Left lung (tissue), 10 donors: Measurements from ENCODE around the gene CHRNB4. TPM values are rescaled to one million over a fixed set of nuclear protein-coding genes. Genes with fewer than 3 reads are reported as not detected.

ENCODE experiments used
- ATAC-seq: fragments of 200-7000 bp; cut with Tn5 transposase; one replicate; pipeline ENCODE4 v1.9.1; 2020; ENCODE audit warnings: moderate library complexity
- DNase-seq, 4 donors: peaks; one replicate each; pipeline ENCODE4 v3.0.0-alpha.2; 2013 to 2020
- H3K27ac ChIP-seq, 2 donors: fragments of 200-600 bp; sonication (generic) in 1 of 2; one replicate each; pipeline versions ENCODE4 v1.5.0 to v1.8.0; 2020 to 2021
- H3K27me3 ChIP-seq, 2 donors: fragments of 200-600 bp; sonication (generic) in 1 of 2; one replicate each; pipeline versions ENCODE4 v1.5.0 to v1.8.0; 2020 to 2021
- H3K36me3 ChIP-seq, 2 donors: fragments of 200-600 bp; sonication (generic) in 1 of 2; one replicate each; pipeline versions ENCODE4 v1.5.0 to v1.8.0; 2020 to 2021
- H3K4me1 ChIP-seq, 2 donors: fragments of 200-600 bp; one replicate each; pipeline ENCODE4 v1.8.0; 2021
- H3K4me3 ChIP-seq, 2 donors: fragments of 200-600 bp; sonication (generic) in 1 of 2; one replicate each; pipeline versions ENCODE4 v1.5.0 to v1.8.0; 2020 to 2021; ENCODE audit warnings: mild to moderate bottlenecking in 1 of 2
- H3K9me3 ChIP-seq, 2 donors: fragments of 200-600 bp; sonication (generic) in 1 of 2; one replicate each; pipeline versions ENCODE4 v1.5.0 to v1.8.0; 2020 to 2021
- intact Hi-C, 2 donors: fragments of 100-400 bp; cut with DNase I; formaldehyde crosslinking; loops; one replicate each; pipeline versions ENCODE4 v1.11.2 to v1.14.2; 2022
- polyA plus RNA-seq, 6 donors: library from polyadenylated mRNA; unstranded; fragments of 120-200 nt; gene quantifications; one replicate each; pipeline ENCODE4 v1.2.1, GENCODE V29; 2013; ENCODE audit not compliant: insufficient read length in 6 of 6
- total RNA-seq, 2 donors: library from RNA; stranded (reverse); fragmentation: NEBNext Ultra II Directional; extraction: Animal tissue kit (Norgen Biotek cat#: 25700); gene quantifications; one replicate each; pipeline ENCODE4 v1.2.1, GENCODE V29; 2021
- TF ChIP-seq, protein P1 (sequence below), 2 donors: fragments of 200-600 bp; sonication (generic) in 1 of 2; IDR thresholded peaks; one replicate each; pipeline versions ENCODE4 v1.5.0 to v1.8.0; 2021; ENCODE audit warnings: antibody characterized with exemption in 2 of 2
- donor health status: DM: no; HTN: yes; CAD: no.
- donor health status: DM: no; HTN: no; CAD: no.

The CHRNB4 gene
- total and polyA plus RNA-seq, 8 donors: 0.24 to 0.40 (median 0.30) TPM; not detected in 2

DNA sequence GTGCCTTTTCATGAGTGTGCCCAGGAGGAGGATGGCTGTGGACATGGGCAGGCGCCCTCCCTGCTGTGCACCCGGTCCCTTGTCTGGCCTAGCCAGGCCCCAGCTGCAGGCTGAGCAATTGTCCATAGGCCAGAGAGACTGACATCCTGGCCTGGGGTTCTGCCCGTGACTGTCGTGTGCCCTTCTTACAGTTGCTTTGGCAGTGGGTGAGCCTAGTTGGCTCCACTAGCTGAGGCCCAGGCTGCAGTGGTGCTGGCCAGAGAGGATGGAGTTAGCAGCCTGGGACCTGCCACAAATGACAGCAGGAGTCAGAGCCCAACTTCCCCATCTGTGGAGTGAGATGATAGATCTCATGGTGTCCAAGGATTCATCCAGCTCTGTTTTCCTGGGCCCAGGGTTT, 9.0 kb upstream of the CHRNB4 start:
- ATAC-seq: no peak
- intact Hi-C loops: no loop called here
- H3K27ac ChIP-seq: no peak overlapping the region
- no peaks in the 10 kb centered on the region for H3K27me3 ChIP-seq
- no peaks in the 10 kb centered on the region for H3K9me3 ChIP-seq
- H3K36me3 ChIP-seq: no peaks in the 10 kb centered on the region
- no peak overlapping the region for H3K4me3 ChIP-seq
- TF ChIP-seq, protein P1, sequence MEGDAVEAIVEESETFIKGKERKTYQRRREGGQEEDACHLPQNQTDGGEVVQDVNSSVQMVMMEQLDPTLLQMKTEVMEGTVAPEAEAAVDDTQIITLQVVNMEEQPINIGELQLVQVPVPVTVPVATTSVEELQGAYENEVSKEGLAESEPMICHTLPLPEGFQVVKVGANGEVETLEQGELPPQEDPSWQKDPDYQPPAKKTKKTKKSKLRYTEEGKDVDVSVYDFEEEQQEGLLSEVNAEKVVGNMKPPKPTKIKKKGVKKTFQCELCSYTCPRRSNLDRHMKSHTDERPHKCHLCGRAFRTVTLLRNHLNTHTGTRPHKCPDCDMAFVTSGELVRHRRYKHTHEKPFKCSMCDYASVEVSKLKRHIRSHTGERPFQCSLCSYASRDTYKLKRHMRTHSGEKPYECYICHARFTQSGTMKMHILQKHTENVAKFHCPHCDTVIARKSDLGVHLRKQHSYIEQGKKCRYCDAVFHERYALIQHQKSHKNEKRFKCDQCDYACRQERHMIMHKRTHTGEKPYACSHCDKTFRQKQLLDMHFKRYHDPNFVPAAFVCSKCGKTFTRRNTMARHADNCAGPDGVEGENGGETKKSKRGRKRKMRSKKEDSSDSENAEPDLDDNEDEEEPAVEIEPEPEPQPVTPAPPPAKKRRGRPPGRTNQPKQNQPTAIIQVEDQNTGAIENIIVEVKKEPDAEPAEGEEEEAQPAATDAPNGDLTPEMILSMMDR (IDR thresholded peaks at IDR 0.05): no peak
- no peaks in the 10 kb centered on the region for H3K4me1 ChIP-seq
- DNase-seq: no peak

DNA sequence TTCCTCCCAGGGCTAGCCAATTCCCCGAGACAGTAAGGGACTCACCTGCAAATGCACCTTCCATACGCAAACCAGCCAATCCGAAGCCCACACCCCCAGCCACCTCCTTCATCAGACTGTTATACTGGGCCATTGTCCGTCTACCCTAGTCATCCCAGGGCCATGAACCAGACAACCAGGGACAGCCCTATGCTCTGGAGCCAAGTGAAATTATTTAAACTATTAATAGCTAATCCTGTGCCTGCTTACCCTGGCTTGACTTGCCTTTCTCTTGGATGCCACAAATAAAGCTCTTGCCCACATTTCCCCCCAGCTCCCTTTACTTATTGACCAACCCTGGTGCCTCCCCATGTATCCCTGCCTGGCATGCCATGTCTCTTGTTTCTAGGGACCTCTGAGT, 4.0 kb upstream of the CHRNB4 start:
- intact Hi-C loops: no loop called here
- Histone ChIP-seq H3K27ac (no peak overlapping the region), H3K36me3 (no peaks in the 10 kb centered on the region), H3K9me3 (no peaks in the 10 kb centered on the region), H3K4me1 (peaks cover 5 to 8% of the 10 kb centered on the region in 2 donors), H3K4me3 (no peak overlapping the region), H3K27me3 (peaks cover 0 to 17% of the 10 kb centered on the region in 2 donors)
- TF ChIP-seq, protein P1 (IDR thresholded peaks at IDR 0.05): no peak
- ATAC-seq: no peak
- DNase-seq: no peak

DNA sequence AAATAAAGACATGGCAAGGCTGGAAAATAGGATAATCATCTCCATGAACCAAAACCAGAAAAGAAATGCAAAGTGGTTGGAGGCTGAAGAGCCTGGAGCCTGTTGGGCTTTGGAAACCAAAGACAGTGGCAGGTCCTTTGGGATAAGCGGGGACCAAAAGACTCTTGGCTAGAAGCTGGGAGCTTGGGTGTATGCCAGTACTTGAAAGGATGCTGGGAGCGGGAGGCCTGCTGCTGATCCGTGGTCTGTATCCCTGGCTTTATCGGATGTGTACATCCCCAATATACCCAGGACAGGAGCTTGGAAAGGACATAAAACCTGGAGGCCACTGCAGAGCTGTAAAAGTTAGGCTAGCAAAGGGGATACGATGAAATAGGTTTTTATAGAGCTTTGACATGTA, 1.3 kb upstream of the CHRNB4 start:
- Histone ChIP-seq H3K9me3 (no peaks in the 10 kb centered on the region), H3K4me3 (no peak overlapping the region), H3K27ac (no peak overlapping the region), H3K27me3 (peaks cover 0 to 22% of the 10 kb centered on the region in 2 donors), H3K4me1 (peaks cover 5 to 8% of the 10 kb centered on the region in 2 donors), H3K36me3 (no peaks in the 10 kb centered on the region)
- TF ChIP-seq, protein P1 (IDR thresholded peaks at IDR 0.05): no peak
- no peak for ATAC-seq
- intact Hi-C loops: no loop called here
- DNase-seq: peak in 1 of 4 donors; percentile 16

DNA sequence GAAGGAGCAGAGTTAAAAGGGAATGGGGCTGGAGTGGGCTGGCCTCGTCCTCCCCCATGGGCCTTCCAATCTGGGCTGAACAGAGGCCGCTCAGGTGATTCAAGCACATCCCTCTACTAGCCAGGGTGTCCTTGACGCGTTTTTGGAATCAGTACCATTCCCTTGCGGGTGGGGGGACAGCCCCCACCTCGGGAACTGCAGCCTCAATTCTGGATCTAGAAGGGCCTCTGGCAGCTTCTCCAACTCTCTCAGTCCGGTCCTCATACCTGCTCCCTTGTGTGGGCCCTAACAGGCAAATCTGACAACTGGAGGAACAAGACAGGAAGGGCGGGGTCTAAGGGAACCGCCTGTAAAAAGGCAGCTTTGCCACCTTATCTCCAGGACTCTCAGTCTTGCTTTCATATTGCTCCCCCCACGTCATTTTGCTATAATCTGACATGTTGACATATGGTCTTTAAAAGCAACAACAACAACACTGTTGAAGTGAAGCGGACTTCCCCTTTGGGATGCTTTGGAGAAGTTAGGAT, 802 bp upstream of the CHRNB4 start:
- H3K4me3 ChIP-seq: no peak overlapping the region
- H3K27me3 ChIP-seq: peaks cover 0 to 22% of the 10 kb centered on the region in 2 donors
- no peaks in the 10 kb centered on the region for H3K36me3 ChIP-seq
- no peaks in the 10 kb centered on the region for H3K9me3 ChIP-seq
- TF ChIP-seq, protein P1 (IDR thresholded peaks at IDR 0.05): no peak
- intact Hi-C loops: no loop called here
- DNase-seq: no peak
- H3K27ac ChIP-seq: no peak overlapping the region
- no peak for ATAC-seq
- peaks cover 5 to 8% of the 10 kb centered on the region in 2 donors for H3K4me1 ChIP-seq

DNA sequence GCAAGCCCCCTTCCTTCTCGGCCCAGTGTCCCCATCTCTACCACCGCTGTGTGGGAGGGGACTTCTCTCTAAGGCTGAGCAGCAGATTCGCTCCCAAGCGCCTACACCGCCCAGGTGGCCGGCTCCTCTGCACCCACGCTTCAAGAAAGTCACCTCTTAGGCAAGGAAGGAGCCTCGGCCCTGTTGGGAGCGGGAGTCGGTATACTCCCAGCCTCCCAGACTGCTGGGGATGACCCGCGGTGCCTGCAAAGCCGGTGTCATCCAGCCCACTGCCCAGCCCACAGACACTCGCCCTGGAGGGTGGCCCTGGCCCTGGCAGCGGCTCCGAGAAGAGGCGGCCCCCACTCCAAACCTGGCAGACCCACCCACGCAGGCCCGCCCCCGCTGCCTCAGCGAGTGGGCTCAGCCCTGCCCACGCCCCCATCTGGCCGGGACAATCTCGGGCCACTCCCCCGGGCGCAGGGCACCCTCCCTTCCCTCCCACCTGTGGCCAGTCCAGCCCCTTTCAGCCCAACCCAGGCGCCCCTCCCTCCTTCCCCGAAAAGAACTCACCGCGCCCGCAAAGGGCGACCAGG, 396 bp downstream of the CHRNB4 start:
- H3K27me3 ChIP-seq: peaks cover 0 to 22% of the 10 kb centered on the region in 2 donors
- DNase-seq (peak in 1 of 4 donors; percentile 77), ATAC-seq (peak; percentile 73)
- peaks cover 5 to 8% of the 10 kb centered on the region in 2 donors for H3K4me1 ChIP-seq
- TF ChIP-seq, protein P1 (IDR thresholded peaks at IDR 0.05): no peak
- H3K27ac ChIP-seq: no peak overlapping the region
- H3K36me3 ChIP-seq: no peaks in the 10 kb centered on the region
- peak overlapping the region; percentile 10 to 24 for H3K4me3 ChIP-seq
- intact Hi-C loops: no loop called here
- no peaks in the 10 kb centered on the region for H3K9me3 ChIP-seq
